ENCODE data around the gene RAVER1.

RAVER1 gene

DNA sequence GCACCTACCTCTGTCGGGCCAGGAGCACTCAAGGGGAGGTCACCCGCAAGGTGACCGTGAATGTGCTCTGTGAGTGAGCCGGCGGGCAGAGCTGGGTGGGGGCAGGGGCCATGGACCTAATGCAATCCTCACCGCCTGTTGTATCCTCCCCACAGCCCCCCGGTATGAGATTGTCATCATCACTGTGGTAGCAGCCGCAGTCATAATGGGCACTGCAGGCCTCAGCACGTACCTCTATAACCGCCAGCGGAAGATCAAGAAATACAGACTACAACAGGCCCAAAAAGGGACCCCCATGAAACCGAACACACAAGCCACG is 48.4 kb downstream of the RAVER1 start:
- Histone ChIP-seq H3K27ac (ENCODE audit: extremely low read depth, low read depth, low read length) (no peak overlapping the region), H3K9me3 (ENCODE audit: control insufficient read depth, insufficient read depth, low read depth, low read length) (no peaks in the 10 kb centered on the region), H3K36me3 (ENCODE audit: control insufficient read depth in 2 of 2, insufficient read depth in 1 of 2, low read length in 2 of 2) (no peaks in the 10 kb centered on the region), H3K4me3 (ENCODE audit: low read depth, low read length) (no peak overlapping the region), H3K4me1 (ENCODE audit: control insufficient read depth, insufficient read depth, low read length) (no peaks in the 10 kb centered on the region; the same call in 1 of the 2 replicates)
- TF ChIP-seq, protein P1, sequence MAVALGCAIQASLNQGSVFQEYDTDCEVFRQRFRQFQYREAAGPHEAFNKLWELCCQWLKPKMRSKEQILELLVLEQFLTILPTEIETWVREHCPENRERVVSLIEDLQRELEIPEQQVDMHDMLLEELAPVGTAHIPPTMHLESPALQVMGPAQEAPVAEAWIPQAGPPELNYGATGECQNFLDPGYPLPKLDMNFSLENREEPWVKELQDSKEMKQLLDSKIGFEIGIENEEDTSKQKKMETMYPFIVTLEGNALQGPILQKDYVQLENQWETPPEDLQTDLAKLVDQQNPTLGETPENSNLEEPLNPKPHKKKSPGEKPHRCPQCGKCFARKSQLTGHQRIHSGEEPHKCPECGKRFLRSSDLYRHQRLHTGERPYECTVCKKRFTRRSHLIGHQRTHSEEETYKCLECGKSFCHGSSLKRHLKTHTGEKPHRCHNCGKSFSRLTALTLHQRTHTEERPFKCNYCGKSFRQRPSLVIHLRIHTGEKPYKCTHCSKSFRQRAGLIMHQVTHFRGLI (tag by site-specific recombination; IDR thresholded peaks at IDR 0.05) = no peak
- TF ChIP-seq, protein P2, sequence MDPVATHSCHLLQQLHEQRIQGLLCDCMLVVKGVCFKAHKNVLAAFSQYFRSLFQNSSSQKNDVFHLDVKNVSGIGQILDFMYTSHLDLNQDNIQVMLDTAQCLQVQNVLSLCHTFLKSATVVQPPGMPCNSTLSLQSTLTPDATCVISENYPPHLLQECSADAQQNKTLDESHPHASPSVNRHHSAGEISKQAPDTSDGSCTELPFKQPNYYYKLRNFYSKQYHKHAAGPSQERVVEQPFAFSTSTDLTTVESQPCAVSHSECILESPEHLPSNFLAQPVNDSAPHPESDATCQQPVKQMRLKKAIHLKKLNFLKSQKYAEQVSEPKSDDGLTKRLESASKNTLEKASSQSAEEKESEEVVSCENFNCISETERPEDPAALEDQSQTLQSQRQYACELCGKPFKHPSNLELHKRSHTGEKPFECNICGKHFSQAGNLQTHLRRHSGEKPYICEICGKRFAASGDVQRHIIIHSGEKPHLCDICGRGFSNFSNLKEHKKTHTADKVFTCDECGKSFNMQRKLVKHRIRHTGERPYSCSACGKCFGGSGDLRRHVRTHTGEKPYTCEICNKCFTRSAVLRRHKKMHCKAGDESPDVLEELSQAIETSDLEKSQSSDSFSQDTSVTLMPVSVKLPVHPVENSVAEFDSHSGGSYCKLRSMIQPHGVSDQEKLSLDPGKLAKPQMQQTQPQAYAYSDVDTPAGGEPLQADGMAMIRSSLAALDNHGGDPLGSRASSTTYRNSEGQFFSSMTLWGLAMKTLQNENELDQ (tag by site-specific recombination; IDR thresholded peaks at IDR 0.05; ENCODE audit: low read depth) = no peak
- no peak for TF ChIP-seq ZNF133 (tag by site-specific recombination; IDR thresholded peaks at IDR 0.05)
- TF ChIP-seq, protein P3, sequence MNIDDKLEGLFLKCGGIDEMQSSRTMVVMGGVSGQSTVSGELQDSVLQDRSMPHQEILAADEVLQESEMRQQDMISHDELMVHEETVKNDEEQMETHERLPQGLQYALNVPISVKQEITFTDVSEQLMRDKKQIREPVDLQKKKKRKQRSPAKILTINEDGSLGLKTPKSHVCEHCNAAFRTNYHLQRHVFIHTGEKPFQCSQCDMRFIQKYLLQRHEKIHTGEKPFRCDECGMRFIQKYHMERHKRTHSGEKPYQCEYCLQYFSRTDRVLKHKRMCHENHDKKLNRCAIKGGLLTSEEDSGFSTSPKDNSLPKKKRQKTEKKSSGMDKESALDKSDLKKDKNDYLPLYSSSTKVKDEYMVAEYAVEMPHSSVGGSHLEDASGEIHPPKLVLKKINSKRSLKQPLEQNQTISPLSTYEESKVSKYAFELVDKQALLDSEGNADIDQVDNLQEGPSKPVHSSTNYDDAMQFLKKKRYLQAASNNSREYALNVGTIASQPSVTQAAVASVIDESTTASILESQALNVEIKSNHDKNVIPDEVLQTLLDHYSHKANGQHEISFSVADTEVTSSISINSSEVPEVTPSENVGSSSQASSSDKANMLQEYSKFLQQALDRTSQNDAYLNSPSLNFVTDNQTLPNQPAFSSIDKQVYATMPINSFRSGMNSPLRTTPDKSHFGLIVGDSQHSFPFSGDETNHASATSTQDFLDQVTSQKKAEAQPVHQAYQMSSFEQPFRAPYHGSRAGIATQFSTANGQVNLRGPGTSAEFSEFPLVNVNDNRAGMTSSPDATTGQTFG (tag by site-specific recombination; IDR thresholded peaks at IDR 0.05; ENCODE audit: borderline replicate concordance) = no peak
- TF ChIP-seq BCL11A (tag by site-specific recombination; IDR thresholded peaks at IDR 0.05; ENCODE audit: low read depth) = no peak
- TF ChIP-seq, protein P4, sequence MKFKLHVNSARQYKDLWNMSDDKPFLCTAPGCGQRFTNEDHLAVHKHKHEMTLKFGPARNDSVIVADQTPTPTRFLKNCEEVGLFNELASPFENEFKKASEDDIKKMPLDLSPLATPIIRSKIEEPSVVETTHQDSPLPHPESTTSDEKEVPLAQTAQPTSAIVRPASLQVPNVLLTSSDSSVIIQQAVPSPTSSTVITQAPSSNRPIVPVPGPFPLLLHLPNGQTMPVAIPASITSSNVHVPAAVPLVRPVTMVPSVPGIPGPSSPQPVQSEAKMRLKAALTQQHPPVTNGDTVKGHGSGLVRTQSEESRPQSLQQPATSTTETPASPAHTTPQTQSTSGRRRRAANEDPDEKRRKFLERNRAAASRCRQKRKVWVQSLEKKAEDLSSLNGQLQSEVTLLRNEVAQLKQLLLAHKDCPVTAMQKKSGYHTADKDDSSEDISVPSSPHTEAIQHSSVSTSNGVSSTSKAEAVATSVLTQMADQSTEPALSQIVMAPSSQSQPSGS (tag by site-specific recombination; IDR thresholded peaks at IDR 0.05; ENCODE audit: low read depth) = no peak
- POLR2A ChIA-PET = interaction anchor here (1.0 kb wide), 1 partner anchor 95 kb away, joined by 3 read pairs; the partner anchor contains the start of gene TYK2
- CTCF ChIA-PET = interaction anchor here (0.7 to 2.9 kb wide), 2 partner anchors 15 to 36 kb away, joined by 3 to 15 read pairs; no protein-coding TSS in a partner anchor

DNA sequence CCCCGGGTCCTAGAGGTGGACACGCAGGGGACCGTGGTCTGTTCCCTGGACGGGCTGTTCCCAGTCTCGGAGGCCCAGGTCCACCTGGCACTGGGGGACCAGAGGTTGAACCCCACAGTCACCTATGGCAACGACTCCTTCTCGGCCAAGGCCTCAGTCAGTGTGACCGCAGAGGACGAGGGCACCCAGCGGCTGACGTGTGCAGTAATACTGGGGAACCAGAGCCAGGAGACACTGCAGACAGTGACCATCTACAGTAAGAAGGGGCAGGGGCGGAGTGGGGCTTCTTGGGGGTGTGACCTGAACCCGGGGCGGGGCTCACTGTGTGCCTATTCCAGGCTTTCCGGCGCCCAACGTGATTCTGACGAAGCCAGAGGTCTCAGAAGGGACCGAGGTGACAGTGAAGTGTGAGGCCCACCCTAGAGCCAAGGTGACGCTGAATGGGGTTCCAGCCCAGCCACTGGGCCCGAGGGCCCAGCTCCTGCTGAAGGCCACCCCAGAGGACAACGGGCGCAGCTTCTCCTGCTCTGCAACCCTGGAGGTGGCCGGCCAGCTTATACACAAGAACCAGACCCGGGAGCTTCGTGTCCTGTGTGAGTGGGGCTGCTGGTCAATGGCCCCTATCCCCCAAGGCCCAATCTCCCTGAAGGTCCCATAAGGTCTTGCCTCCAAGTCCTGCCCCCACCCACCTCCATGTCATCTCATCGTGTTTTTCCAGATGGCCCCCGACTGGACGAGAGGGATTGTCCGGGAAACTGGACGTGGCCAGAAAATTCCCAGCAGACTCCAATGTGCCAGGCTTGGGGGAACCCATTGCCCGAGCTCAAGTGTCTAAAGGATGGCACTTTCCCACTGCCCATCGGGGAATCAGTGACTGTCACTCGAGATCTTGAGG is 49.0 kb downstream of the RAVER1 start:
- Histone ChIP-seq H3K9me3 (ENCODE audit: control insufficient read depth, insufficient read depth, low read depth, low read length) (no peaks in the 10 kb centered on the region), H3K4me3 (ENCODE audit: low read depth, low read length) (no peak overlapping the region), H3K36me3 (ENCODE audit: control insufficient read depth in 2 of 2, insufficient read depth in 1 of 2, low read length in 2 of 2) (no peaks in the 10 kb centered on the region), H3K4me1 (ENCODE audit: control insufficient read depth, insufficient read depth, low read length) (no peaks in the 10 kb centered on the region; the same call in 1 of the 2 replicates), H3K27ac (ENCODE audit: extremely low read depth, low read depth, low read length) (no peak overlapping the region)
- POLR2A ChIA-PET = interaction anchor here (0.5 to 1.7 kb wide), 3 partner anchors 95 to 96 kb away, joined by 3 to 4 read pairs (median 4); partner anchors contain the start of gene TYK2
- CTCF ChIA-PET = interaction anchor here (0.7 to 2.9 kb wide), 2 partner anchors 15 to 35 kb away, joined by 3 to 15 read pairs; no protein-coding TSS in a partner anchor
- TF ChIP-seq YY1 (tag by site-specific recombination; IDR thresholded peaks at IDR 0.05) (no peak), ZNF114 (tag by site-specific recombination; IDR thresholded peaks at IDR 0.05) (no peak), ZNF560 (tag by site-specific recombination; IDR thresholded peaks at IDR 0.05; ENCODE audit: borderline replicate concordance) (no peak), ZNF830 (tag by site-specific recombination; IDR thresholded peaks at IDR 0.05; ENCODE audit: low read depth) (no peak), ZFP69B (tag by site-specific recombination; IDR thresholded peaks at IDR 0.05) (no peak), ZNF324 (tag by site-specific recombination; IDR thresholded peaks at IDR 0.05) (no peak)
- TF ChIP-seq, protein P5, sequence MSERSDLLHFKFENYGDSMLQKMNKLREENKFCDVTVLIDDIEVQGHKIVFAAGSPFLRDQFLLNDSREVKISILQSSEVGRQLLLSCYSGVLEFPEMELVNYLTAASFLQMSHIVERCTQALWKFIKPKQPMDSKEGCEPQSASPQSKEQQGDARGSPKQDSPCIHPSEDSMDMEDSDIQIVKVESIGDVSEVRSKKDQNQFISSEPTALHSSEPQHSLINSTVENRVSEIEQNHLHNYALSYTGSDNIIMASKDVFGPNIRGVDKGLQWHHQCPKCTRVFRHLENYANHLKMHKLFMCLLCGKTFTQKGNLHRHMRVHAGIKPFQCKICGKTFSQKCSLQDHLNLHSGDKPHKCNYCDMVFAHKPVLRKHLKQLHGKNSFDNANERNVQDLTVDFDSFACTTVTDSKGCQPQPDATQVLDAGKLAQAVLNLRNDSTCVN (tag by site-specific recombination; optimal IDR thresholded peaks at IDR 0.05) = no peak
- TF ChIP-seq, protein P6, sequence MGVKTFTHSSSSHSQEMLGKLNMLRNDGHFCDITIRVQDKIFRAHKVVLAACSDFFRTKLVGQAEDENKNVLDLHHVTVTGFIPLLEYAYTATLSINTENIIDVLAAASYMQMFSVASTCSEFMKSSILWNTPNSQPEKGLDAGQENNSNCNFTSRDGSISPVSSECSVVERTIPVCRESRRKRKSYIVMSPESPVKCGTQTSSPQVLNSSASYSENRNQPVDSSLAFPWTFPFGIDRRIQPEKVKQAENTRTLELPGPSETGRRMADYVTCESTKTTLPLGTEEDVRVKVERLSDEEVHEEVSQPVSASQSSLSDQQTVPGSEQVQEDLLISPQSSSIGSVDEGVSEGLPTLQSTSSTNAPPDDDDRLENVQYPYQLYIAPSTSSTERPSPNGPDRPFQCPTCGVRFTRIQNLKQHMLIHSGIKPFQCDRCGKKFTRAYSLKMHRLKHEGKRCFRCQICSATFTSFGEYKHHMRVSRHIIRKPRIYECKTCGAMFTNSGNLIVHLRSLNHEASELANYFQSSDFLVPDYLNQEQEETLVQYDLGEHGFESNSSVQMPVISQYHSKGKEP (tag by site-specific recombination; IDR thresholded peaks at IDR 0.05) = no peak
- TF ChIP-seq, protein P7, sequence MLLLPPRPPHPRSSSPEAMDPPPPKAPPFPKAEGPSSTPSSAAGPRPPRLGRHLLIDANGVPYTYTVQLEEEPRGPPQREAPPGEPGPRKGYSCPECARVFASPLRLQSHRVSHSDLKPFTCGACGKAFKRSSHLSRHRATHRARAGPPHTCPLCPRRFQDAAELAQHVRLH (tag by site-specific recombination; IDR thresholded peaks at IDR 0.05) = no peak
- TF ChIP-seq, protein P8, sequence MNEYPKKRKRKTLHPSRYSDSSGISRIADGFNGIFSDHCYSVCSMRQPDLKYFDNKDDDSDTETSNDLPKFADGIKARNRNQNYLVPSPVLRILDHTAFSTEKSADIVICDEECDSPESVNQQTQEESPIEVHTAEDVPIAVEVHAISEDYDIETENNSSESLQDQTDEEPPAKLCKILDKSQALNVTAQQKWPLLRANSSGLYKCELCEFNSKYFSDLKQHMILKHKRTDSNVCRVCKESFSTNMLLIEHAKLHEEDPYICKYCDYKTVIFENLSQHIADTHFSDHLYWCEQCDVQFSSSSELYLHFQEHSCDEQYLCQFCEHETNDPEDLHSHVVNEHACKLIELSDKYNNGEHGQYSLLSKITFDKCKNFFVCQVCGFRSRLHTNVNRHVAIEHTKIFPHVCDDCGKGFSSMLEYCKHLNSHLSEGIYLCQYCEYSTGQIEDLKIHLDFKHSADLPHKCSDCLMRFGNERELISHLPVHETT (tag by site-specific recombination; IDR thresholded peaks at IDR 0.05) = no peak
- TF ChIP-seq, protein P9, sequence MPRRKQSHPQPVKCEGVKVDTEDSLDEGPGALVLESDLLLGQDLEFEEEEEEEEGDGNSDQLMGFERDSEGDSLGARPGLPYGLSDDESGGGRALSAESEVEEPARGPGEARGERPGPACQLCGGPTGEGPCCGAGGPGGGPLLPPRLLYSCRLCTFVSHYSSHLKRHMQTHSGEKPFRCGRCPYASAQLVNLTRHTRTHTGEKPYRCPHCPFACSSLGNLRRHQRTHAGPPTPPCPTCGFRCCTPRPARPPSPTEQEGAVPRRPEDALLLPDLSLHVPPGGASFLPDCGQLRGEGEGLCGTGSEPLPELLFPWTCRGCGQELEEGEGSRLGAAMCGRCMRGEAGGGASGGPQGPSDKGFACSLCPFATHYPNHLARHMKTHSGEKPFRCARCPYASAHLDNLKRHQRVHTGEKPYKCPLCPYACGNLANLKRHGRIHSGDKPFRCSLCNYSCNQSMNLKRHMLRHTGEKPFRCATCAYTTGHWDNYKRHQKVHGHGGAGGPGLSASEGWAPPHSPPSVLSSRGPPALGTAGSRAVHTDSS (tag by site-specific recombination; IDR thresholded peaks at IDR 0.05) = no peak

Data from HEK293 (cell line).